HTERT RPE-1 (cell line): Measurements from ENCODE around the gene CD5L.

Source experiments
- in situ Hi-C: fragments of 300-500 bp; cut with MboI; formaldehyde crosslinking; loops from 4 replicates; pipeline ENCODE4 v1.14.3; 2020; ENCODE audit warnings: low sequenced_read_pairs

CD5L gene

GRCh38 chr1:157841708-157842107 is at the start of gene CD5L:
Gene CD5L (minus strand): TSS chr1:157841808. CDS start chr1:157841701, 107 bp downstream.
- in situ Hi-C loops: no loop called here

DNA sequence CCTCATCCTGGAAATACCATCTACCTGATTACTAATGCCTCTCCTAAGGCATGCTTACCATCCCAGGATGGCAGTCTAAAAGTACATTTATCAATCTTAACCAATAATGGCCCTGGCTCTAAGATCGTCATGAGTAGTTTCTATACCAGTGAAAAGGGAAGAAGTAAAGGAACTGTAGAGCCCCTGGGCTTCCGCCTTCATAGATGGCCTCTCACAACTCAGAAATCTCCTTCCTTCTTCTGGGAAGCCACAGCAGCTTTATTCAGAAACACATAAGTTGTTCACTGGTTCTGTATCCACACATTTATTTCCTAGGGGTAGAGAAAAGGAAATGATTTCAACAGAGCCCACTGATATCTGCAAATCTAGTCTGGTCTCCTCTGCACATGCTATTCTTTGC is 41.0 kb upstream of the CD5L start:
- in situ Hi-C loops: no loop called here

GRCh38 chr1:157880621-157881020 is 39.0 kb upstream of the CD5L start:
- in situ Hi-C loops: no loop called here

DNA sequence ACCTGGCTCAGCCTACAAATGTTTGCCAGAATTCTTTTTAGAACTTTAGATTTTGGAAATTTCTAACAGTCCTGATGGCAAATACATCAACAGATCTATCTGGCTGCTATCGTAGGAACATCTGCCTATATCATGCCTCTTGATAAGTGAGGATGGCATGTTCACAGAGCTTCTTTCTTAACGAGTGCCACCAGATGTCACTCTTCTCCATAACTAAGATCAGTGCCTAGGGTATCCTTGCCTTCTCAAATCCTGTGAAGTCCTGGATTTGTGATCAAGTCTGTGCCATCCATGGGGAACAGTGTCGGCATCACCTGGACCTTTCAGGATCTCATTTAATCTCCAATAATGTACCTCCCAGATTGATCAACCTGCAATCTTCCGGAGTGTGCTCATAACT is 36.5 kb upstream of the CD5L start:
- in situ Hi-C loops: no loop called here

DNA sequence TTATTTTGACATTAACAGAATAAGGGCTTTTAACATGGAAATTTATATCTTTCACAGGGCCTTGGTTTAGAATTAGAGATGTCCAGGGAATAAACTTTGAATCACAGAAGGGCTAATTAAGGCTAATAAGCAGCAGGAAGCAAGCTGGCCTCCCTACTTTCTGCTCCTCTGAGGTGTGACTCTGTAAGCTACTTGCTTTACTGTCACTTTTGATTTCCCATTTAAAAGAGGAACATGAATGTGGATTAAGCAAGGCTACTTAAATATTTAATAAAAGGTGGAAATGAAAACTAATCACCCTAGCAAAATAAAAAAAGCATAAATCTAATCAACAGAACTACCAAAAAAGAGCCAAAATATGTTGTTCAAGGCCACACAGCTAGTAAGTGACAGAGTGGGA is 28.9 kb upstream of the CD5L start:
- in situ Hi-C loops: no loop called here

DNA sequence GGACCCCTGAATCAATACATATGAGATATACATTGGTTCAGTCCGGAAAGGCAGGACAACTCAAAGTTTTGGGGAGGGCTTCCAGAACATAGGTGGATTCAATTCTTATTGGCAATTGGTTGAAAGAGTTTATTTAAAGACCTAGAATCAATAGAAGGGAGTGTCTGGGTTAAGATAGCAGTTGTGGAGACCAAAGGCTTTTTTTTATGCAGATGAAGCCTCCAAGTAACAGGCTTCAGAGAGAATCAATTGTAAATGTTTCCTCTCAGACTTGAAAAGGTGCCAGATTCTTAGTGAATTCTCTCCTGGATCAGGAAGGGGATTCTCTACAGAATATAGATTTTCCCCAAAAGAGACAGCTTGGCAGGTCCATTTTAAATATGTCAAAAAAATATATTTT is 27.0 kb upstream of the CD5L start:
- in situ Hi-C loops: no loop called here

- in situ Hi-C loops: no loop called here
Measured at GRCh38 chr1:157862114-157863070, 20.8 kb upstream of the CD5L start.

- in situ Hi-C loops: no loop called here
Measured at GRCh38 chr1:157856538-157856937, 14.9 kb upstream of the CD5L start.

DNA sequence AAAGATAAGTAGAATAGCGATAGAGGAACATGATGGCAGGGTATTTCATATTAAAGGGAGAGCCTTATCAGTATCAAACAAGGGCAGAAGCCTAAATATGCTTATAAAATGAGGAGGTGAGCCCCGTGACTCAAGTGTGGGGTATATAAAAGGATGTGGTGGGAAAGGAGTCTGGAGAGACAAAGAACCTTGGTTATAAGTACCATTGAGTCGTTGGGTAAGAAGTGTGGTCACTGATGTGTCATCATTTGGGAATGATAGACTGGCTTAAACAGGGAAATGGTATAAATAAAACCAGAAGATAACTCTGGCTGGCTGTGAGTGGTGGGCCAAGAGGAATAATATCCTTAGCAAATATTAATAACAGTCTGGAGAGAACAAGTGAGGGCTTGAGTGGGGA is 10.9 kb upstream of the CD5L start:
- in situ Hi-C loops: no loop called here

- in situ Hi-C loops: no loop called here
Measured at GRCh38 chr1:157849229-157849875, 7.7 kb upstream of the CD5L start.

GRCh38 chr1:157844089-157844830 is 2.7 kb upstream of the CD5L start:
- in situ Hi-C loops: no loop called here

GRCh38 chr1:157842939-157843338 is 1.3 kb upstream of the CD5L start:
- in situ Hi-C loops: no loop called here

DNA sequence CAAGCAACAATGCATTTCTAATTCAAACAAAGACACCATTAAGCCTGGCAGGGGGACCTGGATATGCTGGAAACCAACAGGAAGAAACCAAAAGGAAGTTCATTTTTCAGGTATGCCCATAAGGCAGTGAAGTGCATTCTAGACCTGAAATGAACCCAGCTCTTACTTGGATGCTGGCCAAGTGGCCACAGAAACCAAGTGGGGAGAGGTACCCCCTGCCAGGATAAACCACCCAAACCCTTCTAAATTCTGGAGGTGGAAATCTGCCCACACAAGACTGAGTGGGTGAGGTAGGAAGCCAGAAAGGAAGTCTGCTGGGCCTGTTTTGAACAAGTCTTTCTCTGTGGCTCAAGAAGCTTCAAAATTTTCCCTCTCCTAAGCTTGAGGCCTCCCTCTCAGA is 2.6 kb downstream of the CD5L start:
- in situ Hi-C loops: no loop called here

DNA sequence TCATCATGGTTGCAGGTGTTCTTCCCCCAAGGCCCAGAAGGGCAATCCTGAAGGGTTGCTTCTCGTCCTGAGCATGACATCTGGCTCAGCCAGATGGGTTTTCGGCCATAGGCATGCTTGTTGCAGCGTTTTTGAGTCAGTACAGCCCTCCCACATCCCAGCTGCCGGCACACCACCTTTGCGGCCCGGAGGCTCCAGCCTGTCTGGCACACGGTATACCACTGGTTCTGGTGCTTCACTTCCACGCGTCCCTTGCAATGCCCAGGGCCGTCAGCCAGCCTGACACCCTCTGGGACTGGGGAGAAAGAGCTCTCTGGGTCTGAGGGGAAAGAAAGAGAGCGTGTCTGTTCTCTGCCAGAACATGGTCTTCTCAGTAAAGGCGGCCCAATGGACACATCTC is 7.2 kb downstream of the CD5L start:
- in situ Hi-C loops: no loop called here

GRCh38 chr1:157833145-157833544 is 8.5 kb downstream of the CD5L start:
- in situ Hi-C loops: no loop called here

DNA sequence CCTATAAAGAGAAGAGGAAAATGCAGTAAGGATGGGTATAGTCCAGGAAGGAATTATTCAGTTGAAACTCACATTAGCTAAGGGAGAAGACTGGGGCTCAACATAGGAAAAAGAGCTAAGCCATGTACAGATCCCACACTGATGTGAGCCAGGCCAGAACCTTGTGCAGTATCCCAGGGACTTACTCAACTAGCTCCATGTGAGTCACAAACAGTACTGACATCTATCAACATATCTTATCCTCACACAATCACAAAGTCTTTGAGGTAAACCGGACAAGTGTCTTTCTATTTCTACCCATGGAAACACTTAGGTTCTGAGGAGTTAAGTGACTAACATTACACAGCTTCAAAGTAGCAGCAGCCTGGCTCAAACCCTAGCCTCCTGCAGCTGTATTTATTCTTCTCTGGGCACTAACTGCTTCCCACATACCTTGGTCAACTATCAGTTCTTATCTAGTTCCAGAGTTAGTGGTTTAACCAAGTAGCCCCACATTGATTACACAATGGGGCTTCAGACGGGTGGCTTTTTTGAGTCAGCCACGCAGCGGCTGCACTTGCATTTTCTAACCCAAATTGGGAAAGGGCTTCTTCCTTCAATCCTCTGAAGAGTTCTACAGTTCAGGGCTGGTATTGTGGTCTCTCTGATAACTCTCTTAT is 9.5 kb downstream of the CD5L start:
- in situ Hi-C loops: no loop called here

GRCh38 chr1:157830887-157831286 is 10.7 kb downstream of the CD5L start:
- in situ Hi-C loops: no loop called here

GRCh38 chr1:157829711-157830110 is 11.9 kb downstream of the CD5L start:
- in situ Hi-C loops: no loop called here

DNA sequence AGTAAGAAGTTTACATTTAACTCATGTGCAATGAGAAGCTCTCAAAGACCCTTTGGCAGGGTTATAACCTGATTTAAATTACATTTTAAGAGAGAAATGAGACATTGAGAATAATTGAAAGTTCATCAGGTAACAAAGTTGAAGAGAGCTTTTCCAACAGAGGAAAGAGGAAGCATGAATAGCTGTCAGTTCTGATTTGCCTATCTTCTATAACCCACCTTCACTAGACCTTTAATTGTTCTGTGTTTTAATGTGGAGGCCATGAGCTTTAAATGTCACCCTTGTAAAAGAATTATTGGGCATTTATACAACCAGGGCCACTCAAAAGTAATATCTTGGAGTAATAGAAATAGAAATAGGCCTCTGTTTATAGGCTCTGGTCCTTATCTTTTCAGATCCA is 12.4 kb downstream of the CD5L start:
- in situ Hi-C loops: no loop called here

- in situ Hi-C loops: no loop called here
Measured at GRCh38 chr1:157820299-157820698, 21.3 kb downstream of the CD5L start.

- in situ Hi-C loops: no loop called here
Measured at GRCh38 chr1:157819896-157820295, 21.7 kb downstream of the CD5L start, which contains the start of gene FCRL1. Gene FCRL1 (minus strand): TSS chr1:157820120. CDS start chr1:157820037, 83 bp downstream.
